SH-SY5Y (cell line): ENCODE results near the gene CSMD2.

ENCODE experiments used
- GATA2 ChIP-seq: IDR thresholded peaks from 2 replicates; pipeline ENCODE4 v1.6.1; 2011; ENCODE audit warnings: mild to moderate bottlenecking, low read depth, low read length
- GATA3 ChIP-seq: IDR thresholded peaks from 2 replicates; pipeline ENCODE4 v1.6.1; 2011; ENCODE audit warnings: low read depth, mild to moderate bottlenecking, low read length, moderate library complexity

CSMD2 gene

DNA sequence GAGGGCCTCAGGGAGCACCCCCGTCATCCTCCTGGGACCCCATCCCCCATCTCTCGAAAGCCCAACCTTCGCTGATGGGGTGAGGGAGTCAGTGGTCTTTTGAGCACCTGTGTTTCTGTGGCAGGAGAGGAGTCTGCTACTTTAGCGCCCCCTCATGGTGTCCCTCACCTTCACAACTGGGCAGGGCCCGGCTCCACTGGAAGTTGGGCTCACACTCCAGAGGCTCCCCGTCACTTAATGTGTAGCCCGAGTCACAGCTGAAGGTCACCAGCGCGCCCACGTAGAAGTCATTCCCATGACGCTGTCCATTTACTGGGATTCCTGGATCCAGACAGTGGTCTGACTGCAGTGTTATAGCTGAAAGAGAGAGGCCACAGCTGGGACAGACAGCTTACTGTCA, 440.7 kb downstream of the CSMD2 start:
- TF ChIP-seq GATA2 (no peak), GATA3 (no peak)

DNA sequence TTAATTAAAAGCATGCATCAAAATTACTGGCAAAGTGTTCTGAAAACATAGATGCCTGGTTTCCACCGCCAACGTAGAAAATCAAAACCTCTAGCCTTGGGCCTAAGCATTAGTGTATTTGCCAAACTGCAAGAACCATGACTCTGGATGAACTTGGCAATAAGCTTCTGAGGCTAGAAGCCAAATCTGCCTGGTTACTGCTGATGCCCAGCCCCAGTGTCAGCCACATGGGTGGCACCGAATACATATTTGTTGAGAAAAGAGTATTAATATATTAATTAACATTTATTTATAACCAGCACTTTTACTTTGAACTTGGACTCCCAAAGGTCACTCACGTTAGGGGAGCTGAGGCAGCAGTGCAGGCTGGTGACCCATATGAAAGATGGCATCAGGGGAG, 441.8 kb downstream of the CSMD2 start:
- TF ChIP-seq GATA3 (no peak), GATA2 (no peak)

DNA sequence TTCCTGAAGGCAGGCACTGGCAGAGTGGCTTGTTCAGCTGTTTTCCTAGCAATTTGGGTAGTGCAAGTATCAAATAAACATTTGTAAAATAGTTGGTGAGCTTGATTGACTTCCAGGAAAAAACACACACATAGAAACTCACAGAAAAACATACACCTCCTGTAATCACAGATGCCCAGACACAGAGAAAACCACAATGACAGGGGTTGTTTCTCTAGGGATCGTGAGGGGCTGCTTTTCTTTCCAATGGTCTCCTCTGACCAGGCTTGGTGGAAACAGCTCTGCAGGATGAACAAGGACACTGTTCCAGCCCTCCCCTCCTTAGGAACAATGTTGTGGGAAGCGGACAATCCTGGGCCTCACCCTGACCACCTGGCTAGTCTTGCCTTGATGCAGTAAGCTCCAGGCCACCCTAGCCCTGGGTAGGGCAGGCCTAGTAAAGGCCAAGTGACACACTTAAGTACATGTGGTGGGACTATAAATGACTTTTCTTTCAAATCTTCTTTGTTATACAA, 443.7 kb downstream of the CSMD2 start:
- no peak for TF ChIP-seq GATA2
- TF ChIP-seq GATA3, result no peak

DNA sequence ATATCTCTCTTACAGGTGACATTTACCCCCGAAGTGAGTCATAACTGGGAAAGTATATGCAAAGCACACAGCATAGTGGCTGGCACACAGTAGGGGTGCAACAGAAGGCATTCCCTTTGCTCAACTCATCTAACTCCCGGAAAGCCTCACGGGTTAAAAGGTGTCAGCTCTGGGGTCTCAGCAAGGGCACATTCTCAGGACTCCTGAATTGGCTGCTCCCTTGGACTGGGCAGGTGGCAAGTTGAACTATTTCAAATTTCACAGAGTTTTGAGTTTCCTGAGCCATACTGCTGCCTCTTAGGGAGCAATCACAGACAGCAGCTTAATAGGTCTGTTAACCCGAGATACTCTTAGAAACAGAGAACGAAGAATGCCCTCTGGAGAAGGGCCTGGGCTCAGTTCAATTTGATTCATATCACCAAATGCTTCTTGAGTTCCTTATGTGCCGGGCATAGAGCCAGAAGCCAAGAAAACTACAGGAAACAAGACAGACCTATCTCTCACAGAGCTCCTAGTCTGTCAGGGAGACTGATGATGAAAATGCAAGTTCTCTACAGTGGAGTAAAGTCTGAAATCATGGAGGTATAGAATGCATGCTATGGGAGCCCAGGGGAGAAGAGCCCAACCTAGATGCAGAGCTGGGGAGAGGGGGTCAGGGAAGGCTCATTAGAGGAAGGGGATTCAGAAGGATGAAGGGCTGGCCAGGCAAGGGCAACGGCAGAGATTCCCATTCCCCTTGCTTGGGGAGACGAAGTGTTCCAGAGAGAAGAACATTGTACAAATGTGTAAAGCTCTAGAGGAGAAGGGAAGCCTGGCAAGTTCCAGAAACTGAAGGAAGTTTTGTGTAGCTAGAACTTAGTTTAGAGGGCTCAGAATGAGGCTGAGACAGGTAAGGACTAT, 445.0 kb downstream of the CSMD2 start:
- TF ChIP-seq GATA3 (no peak), GATA2 (no peak)

DNA sequence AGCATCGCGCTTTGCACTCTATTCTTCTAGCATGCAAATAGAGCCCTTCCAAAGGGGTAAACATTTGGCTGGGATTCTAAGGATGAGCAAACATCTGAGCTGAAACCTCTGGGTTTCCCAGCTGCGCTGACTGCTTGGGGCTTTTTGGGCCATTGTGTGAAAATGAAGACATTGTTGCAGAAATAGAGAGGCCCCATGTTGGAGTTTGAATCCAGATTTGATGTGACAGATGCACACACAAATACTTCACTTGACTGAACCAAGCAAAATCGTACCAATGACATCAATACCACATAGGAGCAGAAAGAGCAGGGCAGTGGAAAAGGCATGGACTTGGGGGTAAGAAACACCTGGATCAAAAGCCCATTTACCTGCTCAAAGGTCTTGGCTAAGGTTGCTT, 445.7 kb downstream of the CSMD2 start:
- TF ChIP-seq GATA3 (no peak), GATA2 (no peak)

DNA sequence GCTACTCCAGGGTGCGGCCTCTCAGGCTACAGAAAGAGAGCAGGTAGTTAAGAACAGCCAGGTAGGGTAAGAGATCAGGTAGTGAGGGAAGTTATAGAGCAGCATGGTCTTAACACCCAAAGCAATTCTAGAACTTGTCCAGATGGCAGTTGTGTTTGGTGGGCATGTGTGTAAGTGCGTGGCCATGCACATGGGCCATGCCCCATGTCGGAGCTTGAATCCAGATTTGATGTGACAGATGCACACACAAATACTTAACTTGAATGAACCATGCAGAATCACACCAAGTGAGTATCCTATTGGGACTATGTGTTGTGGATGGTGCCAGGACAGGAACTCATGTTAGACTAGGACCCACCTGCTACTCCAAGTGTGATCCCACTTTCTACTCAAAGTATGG, 446.8 kb downstream of the CSMD2 start:
- TF ChIP-seq GATA2, result no peak
- TF ChIP-seq GATA3, result no peak

DNA sequence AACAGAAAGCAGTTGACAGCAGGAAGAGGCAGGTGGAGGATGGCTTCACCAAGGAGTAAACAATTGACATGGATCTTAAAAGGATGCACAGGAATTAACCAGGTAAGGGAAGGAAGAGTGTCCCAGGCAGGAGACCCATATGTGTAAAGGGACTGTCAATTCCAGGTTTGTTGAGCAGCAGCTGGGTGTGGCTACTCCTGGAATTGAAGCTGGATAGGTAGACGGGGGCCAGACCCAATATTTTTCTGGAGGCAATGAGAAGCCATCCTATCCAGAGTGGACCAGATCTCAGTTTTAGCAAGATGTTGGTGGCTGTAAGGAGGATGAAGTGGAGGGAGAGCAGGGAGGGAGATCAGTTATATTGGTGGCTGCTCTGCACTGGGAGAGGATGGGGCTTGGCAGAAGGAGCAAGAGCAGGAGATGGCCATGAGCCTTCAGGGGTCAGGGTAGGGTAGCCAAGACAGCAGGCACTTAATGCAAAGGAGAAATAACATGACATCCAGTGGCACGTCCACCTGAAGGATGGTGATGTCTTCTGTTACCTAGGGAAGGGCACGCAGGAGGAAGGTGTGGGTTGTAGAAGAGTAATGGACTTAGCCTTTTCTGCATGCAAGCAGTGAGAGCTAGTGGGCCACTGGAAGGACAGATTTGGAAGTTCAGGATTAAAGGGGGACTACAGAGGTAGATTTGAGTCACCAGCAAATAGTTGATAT, 447.9 kb downstream of the CSMD2 start:
- no peak for TF ChIP-seq GATA2
- TF ChIP-seq GATA3, result no peak

DNA sequence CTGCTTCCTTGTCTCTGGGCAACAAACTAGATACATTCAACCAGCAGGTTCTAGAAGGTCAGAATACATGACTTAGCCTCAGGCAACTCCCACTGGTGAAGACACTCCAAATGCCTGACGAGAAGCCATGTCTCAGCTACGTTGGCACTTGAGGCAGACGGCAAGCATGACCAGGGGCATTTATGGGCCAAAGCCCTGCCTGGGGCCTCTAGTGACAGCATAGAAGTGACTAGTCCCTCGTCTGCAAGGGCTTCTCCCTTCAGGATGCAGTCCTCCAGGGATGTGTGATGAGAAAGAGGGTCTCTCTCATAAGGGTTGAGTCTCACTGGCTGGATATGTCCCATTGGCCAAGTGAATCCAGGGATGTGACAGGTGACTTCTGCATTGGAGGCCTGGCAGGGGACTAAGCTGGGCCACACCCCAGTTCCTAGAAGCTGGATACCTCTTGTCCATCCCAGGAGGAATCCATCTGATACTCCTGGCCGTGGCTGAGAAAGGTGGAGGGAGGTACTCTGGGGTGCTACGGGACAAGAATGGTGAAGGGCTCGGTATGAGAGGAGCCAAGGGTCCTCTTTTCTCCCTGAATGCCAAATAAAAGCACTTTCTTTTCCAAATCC, 449.7 kb downstream of the CSMD2 start:
- TF ChIP-seq GATA2, result no peak

DNA sequence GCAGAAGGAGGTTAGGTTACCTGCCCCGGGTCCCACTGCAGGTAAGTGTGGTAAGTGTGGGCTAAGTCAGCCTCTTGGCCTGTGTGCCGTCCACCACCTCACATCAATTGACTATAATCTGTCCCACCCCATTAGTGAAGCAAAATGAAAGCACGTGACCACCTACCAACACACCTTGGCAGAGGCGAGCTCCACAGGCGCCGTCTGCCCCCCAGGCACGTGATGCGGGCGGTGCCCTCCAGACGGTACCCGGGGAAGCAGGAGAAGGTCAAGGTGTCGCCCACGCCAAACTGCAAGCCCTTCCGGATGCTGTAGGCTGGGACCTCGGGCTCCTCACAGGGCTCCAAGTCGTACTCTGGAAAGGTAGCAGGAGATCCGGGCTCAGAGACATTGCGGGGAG, 450.6 kb downstream of the CSMD2 start:
- no peak for TF ChIP-seq GATA3
- TF ChIP-seq GATA2, result no peak

DNA sequence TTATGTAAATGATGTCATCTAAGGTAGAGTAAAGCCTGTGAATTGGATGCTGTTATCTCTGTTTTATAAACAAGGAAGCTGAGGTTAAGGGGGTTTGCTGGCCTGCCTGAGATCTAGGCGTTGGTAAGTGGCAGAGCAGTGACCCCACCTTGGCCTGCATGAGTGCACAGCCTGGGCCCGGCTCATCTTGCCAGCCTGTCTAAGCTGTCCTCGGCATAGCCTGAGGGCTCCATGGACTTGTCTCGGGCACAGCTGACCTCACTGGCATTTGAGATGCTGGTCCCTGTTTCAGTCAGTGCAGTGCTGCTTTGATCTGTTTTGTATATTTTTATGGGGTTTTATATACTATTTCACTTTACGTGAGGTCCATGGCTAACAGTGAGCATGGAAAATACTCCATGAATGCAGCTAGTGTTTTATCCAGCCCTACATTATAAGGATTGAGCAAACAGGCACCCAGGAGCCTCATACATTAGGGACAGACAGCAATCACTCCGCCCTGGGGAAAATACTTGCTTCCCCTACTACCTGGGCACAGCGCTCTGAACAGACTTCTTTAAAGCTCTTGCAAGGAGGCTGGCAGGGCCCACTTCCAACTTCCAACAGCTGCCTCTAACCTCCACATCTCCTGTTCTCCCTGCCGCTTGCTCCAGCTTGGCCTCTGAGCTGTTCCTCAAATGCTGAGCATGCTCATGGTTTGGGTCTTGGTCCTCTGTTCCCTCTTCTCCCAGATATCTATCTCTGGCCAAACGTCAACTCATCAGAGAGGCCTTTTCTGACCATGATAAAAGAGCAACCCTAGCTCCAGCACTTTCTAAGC, 451.8 kb downstream of the CSMD2 start:
- no peak for TF ChIP-seq GATA3
- TF ChIP-seq GATA2, result no peak

DNA sequence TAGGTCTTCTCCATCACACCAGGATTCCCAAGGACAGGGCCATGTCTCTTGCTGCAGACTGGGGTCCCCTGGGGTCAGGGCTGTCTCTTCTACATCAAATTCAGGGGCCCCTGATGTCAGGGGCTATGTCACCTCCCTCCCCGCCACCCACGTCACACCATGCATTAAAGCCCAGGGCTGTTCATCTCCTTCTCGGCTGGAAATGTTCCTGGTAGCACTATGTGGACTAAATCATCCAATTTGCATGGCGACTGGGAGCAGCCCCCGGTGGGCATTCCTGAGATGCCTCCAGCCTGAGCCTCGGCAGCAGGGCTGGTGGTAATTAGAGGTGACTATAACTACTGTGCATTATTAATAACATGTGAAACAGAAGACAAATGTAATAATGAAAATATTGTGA, 452.8 kb downstream of the CSMD2 start:
- TF ChIP-seq GATA2 (no peak), GATA3 (no peak)

DNA sequence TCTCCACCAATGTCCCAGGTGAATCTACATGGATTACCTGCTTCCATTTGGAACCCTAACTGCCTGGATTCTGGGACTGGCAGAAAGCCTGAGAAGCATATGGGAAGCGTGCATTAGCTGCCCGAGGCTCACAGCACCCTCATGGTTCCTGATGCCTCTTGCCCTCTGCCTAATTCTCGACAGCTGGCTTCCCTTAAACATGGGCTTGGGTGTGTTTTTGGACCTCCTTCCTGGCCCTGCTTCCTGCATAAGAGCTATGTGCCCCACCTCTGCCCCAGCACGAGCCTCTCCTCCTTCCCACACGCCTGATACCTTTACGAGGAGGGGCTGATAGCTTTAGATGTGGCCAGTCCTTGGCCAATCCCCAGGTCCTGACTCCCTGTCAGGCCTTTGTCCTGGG, 453.5 kb downstream of the CSMD2 start:
- TF ChIP-seq GATA2, result no peak
- no peak for TF ChIP-seq GATA3

DNA sequence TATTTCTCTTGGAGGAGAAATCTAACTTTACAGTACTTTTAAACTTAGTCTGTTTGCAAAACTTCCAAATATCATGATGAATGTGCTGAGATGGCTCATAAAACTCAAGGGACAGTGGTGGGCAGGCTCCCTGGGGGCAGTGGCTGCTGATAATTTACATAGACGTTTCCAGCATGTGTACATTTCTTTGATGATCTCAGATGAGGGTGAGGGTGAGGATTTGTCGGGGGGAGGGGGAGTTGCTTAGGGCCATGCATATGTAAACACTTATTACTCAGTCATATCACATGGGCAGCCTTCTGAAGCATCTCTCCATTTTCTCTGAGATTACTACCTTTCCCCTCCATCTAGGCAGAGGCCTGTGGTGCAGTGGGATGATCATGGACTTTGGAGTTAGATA, 454.1 kb downstream of the CSMD2 start:
- TF ChIP-seq GATA2 (no peak), GATA3 (no peak)

DNA sequence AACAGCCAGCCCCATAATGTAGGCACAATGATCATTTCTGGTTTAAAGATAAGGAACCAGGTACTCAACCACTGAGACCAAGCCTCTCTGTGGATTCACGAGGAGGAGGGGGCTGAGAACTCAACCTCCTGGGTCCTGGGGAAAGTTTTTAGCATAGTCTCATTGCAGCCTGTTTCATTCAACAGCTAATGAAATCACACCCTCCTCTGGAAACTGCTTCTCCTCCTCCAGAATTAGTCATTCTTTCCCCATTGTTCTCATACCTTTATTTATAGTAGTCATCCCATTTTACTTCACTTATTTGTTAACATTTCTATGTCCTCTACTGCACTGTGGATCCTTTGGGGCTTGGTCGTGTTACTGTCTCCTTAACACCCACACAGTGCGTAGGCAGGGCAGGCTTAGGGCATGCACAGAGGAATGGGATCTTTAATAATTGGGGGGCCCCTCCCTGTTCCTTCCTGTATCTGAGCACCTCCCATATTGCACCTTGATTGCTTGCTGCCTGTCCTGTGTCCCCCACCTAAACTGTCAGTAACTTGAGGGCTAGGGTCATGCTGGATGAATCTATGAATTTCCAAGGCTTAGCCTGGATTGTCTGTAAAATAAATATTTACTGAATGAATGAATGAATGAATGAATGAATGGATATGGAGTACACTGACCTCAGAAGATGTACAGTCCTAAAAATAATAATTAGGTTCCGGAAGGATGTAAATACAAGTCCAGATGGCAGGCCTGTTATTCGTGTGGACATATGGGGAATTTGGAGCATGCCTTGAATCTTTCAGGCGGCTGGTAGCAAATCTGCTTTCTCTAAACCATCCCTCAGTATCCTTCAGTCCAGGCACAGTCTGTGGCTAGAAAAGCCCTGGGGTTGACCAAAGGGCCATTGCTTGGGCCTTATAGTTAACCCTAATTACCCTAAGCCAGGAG, 455.0 kb downstream of the CSMD2 start:
- no peak for TF ChIP-seq GATA3
- TF ChIP-seq GATA2, result no peak
